Measurements from ENCODE around the gene ILK.

GRCh38 chr11:6568191-6568918, 35.2 kb upstream of the ILK start:
- TF ChIP-seq CTCF (IDR thresholded peaks at IDR 0.05; ENCODE audit: extremely low read depth in 1 of 2, insufficient read depth in 1 of 2, low read depth in 1 of 2, low read length in 2 of 2): no peak
- TF ChIP-seq POLR2AphosphoS5 (IDR thresholded peaks at IDR 0.05; ENCODE audit: insufficient read depth, low read depth, low read length): peak; percentile 43
- TF ChIP-seq POLR2A (IDR thresholded peaks at IDR 0.05; ENCODE audit: low read depth, low read length): no peak
- TF ChIP-seq JUN (IDR thresholded peaks at IDR 0.05; ENCODE audit: borderline replicate concordance, insufficient read depth, insufficient read length, low read depth): no peak
- TF ChIP-seq EZH2 (IDR thresholded peaks at IDR 0.05; ENCODE audit: borderline replicate concordance, low read depth, low read length, severe bottlenecking): no peak
- TF ChIP-seq MYC (IDR thresholded peaks at IDR 0.05; ENCODE audit: low read depth, low read length): no peak
- no peak for TF ChIP-seq MAX (IDR thresholded peaks at IDR 0.05; ENCODE audit: insufficient read depth, insufficient read length)
- TF ChIP-seq FOS (IDR thresholded peaks at IDR 0.05; ENCODE audit: borderline replicate concordance, insufficient read depth, low read length): no peak
- TF ChIP-seq GATA2 (IDR thresholded peaks at IDR 0.05; ENCODE audit: insufficient read depth, insufficient read length, low read depth, low read length): no peak

Data from endothelial cell of umbilical vein (primary cell).